Lower leg skin (tissue), 4 donors: ENCODE results near the gene COTL1. TPM values are rescaled to one million over a fixed set of nuclear protein-coding genes. Genes with fewer than 3 reads are reported as not detected.
"Not testable (repeated sequence)": the region's sequence is repeated elsewhere in the genome, so short reads cannot be mapped to it uniquely, and the experiment has no call there.

Experiments
- DNase-seq, 2 donors: peaks; one replicate each; pipeline ENCODE4 v3.0.0-alpha.2; 2019; ENCODE audit warnings: low spot score in 2 of 2
- H3K4me3 ChIP-seq: fragments of 200-600 bp; sonication (generic); 2 replicates; pipeline ENCODE4 v1.5.1; 2017; ENCODE audit warnings: mild to moderate bottlenecking, low read depth; ENCODE audit not compliant: poor library complexity, severe bottlenecking
- POLR2A ChIP-seq, 2 donors: fragments of 450-650 bp; IDR thresholded peaks; one replicate each; pipeline ENCODE4 v1.6.1; 2016 to 2017; ENCODE audit warnings: antibody characterized with exemption in 2 of 2, mild to moderate bottlenecking in 1 of 2, moderate library complexity in 1 of 2
- WGBS, 2 donors: methylation state at CpG; one replicate each; pipeline ENCODE4 v1.1.5; 2018; 5-methylcytosine and 5-hydroxymethylcytosine counted together
- intact Hi-C: fragments of 100-400 bp; cut with DNase I; formaldehyde crosslinking; loops from one replicate; pipeline ENCODE4 v1.15.0; 2023; ENCODE audit warnings: low total_unique reads
- total RNA-seq, 4 donors: library from RNA; depleted of rRNA; stranded (reverse); fragments of >200 nt; gene quantifications; one replicate each; pipeline ENCODE4 v1.1.0, GENCODE V29; 2016
- TF ChIP-seq, protein P1 (sequence below), 3 donors: fragments of 450-650 bp; IDR thresholded peaks; one replicate each; pipeline ENCODE4 v1.5.1; 2016; ENCODE audit warnings: antibody characterized with exemption in 3 of 3, mild to moderate bottlenecking in 3 of 3, moderate library complexity in 2 of 3

The COTL1 gene
- total RNA-seq, 4 donors from 2014 or later: 6.5 to 25.7 (median 9.8) TPM

GRCh38 chr16:84524346-84524920 lies 93.4 kb downstream of the COTL1 start:
- no peak overlapping the region for H3K4me3 ChIP-seq
- intact Hi-C loops: no loop called here
- WGBS, 2 donors: 86 to 89% methylated on average over 13 to 14 of the region's 14 CpGs
- no peak for DNase-seq
- TF ChIP-seq POLR2A (IDR thresholded peaks at IDR 0.05): no peak
- TF ChIP-seq, protein P1, sequence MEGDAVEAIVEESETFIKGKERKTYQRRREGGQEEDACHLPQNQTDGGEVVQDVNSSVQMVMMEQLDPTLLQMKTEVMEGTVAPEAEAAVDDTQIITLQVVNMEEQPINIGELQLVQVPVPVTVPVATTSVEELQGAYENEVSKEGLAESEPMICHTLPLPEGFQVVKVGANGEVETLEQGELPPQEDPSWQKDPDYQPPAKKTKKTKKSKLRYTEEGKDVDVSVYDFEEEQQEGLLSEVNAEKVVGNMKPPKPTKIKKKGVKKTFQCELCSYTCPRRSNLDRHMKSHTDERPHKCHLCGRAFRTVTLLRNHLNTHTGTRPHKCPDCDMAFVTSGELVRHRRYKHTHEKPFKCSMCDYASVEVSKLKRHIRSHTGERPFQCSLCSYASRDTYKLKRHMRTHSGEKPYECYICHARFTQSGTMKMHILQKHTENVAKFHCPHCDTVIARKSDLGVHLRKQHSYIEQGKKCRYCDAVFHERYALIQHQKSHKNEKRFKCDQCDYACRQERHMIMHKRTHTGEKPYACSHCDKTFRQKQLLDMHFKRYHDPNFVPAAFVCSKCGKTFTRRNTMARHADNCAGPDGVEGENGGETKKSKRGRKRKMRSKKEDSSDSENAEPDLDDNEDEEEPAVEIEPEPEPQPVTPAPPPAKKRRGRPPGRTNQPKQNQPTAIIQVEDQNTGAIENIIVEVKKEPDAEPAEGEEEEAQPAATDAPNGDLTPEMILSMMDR (IDR thresholded peaks at IDR 0.05): no peak

DNA sequence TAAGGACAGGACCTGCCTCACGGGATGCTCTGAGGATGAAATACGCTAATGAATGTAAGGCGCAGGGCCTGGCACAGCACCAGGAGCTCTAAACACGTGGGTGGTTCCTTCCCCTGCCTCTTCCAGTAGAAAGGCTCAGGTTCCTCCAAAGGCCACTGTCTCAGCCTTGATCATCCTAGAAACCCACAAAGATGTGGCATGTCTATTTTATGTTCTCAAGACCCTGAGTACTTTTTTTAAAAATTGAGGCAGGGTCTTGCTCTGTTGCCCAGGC lies 96.4 kb downstream of the COTL1 start:
- 10 to 28% methylated on average over 3 to 4 of the region's 4 CpGs for WGBS, 2 donors
- no peak for TF ChIP-seq POLR2A (IDR thresholded peaks at IDR 0.05)
- TF ChIP-seq, protein P1 (IDR thresholded peaks at IDR 0.05): no peak
- intact Hi-C loops: loop anchor here (2.0 kb wide), 1 partner anchor 69 kb away; no protein-coding TSS in a partner anchor
- no peak overlapping the region for H3K4me3 ChIP-seq
- no peak for DNase-seq

DNA sequence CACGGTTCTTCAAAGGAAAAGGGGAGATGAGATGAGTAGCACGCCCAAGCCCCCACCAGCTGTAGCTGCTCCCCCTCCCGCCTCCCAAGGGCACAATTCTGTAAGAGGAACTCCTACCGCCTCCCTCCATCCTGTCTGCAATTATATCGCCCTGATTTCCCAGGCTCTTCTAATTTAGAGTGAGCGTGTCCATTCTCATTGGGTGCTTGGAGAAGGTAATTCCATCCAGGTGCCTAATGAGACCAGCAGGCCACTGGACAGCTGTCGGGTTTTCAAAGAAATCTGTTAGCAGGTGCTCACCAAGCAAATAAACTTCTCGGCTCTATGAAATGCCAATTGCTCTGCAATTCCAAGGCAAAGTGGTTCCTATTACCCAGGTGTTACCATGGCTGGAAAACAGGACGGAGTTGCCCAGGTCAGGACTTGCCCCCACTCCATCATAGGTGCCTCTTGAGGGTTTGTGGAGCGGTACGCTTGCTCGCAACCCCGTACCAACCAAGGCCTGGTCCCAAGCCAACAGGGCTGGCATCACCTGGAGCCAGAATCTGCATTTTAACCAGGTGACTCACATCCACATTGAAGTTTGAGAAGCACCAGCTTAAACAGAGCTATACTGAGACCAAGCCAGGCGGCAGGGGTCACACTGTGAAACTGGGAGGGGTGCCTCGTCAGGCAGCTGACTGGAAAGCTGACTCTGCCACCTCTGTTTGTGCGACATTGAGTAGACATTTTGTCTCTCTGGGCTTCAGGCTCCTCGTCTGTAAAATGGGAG lies 97.0 kb downstream of the COTL1 start:
- intact Hi-C loops: loop anchor here (2.0 kb wide), 1 partner anchor 70 kb away; no protein-coding TSS in a partner anchor
- WGBS, 2 donors: 39 to 52% methylated on average over 17 of the region's 17 CpGs
- H3K4me3 ChIP-seq: no peak overlapping the region
- no peak for TF ChIP-seq POLR2A (IDR thresholded peaks at IDR 0.05)
- TF ChIP-seq, protein P1 (IDR thresholded peaks at IDR 0.05): no peak
- no peak for DNase-seq

GRCh38 chr16:84519855-84520254 lies 98.0 kb downstream of the COTL1 start:
- no peak overlapping the region for H3K4me3 ChIP-seq
- WGBS, 2 donors: 82 to 86% methylated on average over 11 of the region's 11 CpGs
- DNase-seq: no peak
- intact Hi-C loops: loop anchor here (2.0 to 10.0 kb wide), 2 partner anchors 71 to 445 kb away; no protein-coding TSS in a partner anchor
- no peak for TF ChIP-seq POLR2A (IDR thresholded peaks at IDR 0.05)
- TF ChIP-seq, protein P1 (IDR thresholded peaks at IDR 0.05): no peak

- no peak for DNase-seq
- TF ChIP-seq, protein P1 (IDR thresholded peaks at IDR 0.05): no peak
- no peak for TF ChIP-seq POLR2A (IDR thresholded peaks at IDR 0.05)
- no peak overlapping the region for H3K4me3 ChIP-seq
- WGBS, 2 donors: 78 to 82% methylated on average over 17 of the region's 17 CpGs
- intact Hi-C loops: loop anchor here (10.0 kb wide), 1 partner anchor 446 kb away; no protein-coding TSS in a partner anchor
Measured at GRCh38 chr16:84518804-84519341, 99.0 kb downstream of the COTL1 start.

DNA sequence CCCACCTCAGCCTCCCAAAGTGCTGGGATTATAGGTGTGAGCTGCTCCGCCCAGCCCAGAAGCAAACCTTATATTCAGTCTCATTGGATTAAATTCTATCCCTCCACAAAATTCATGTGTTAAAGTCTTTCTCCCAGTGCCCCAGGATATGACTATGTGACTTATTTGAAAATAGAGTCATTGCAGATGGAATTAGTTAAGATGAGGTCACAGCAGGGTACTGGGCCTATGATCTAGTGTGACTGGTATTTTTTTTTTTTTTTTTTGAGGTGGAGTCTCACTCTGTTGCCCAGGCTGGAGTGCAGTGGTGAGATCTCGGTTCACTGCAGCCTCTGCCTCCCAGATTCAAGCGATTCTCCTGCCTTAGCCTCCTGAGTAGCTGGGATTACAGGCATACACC lies 99.7 kb downstream of the COTL1 start:
- not testable (repeated sequence) for H3K4me3 ChIP-seq, DNase-seq
- intact Hi-C loops: loop anchor here (10.0 kb wide), 1 partner anchor 447 kb away; no protein-coding TSS in a partner anchor
- whole genome bisulfite sequencing, 2 donors: 84 to 93% methylated on average over 3 of the region's 3 CpGs
